ENCODE results near the gene SLC5A8.

Gene SLC5A8, protein sequence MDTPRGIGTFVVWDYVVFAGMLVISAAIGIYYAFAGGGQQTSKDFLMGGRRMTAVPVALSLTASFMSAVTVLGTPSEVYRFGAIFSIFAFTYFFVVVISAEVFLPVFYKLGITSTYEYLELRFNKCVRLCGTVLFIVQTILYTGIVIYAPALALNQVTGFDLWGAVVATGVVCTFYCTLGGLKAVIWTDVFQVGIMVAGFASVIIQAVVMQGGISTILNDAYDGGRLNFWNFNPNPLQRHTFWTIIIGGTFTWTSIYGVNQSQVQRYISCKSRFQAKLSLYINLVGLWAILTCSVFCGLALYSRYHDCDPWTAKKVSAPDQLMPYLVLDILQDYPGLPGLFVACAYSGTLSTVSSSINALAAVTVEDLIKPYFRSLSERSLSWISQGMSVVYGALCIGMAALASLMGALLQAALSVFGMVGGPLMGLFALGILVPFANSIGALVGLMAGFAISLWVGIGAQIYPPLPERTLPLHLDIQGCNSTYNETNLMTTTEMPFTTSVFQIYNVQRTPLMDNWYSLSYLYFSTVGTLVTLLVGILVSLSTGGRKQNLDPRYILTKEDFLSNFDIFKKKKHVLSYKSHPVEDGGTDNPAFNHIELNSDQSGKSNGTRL

DNA sequence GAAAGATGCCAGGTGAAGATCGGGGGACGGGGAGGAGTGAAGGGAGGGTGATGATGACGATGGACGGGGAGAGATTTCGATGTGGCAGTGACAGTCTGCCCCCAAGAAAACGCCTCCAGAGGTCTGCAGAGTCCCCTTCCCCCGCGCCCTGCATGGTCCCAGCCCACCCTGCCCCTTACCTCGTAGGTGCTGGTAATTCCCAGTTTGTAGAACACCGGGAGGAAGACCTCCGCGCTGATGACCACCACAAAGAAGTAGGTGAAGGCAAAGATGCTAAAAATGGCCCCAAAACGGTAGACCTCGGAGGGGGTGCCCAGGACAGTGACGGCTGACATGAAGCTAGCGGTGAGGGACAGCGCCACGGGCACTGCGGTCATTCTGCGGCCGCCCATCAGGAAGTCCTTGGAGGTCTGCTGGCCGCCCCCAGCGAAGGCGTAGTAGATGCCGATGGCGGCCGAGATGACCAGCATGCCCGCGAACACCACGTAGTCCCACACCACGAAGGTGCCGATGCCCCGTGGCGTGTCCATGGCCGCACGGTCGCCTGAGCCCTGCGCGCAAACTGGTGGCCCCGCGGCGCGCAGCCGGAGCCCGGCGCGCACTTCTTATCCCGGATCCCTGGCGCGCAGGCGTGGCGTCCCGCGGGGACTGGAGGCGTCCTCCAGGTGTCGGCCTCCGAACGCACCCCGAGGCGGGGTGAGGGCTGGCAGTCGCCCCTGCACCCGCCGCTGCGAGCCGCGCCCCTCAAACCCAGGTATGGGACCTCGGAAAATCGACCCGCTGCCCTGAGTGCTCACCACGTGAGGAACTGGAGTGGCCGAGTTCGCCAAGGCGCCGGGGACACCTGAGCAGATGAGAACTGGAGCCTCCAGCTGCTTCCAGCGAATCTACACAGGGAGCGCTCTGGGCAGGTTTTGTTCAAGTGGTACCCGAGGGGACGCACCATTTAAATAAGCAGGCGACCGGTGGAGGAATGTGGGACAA lies at the start of gene SLC5A8:
Gene SLC5A8, minus strand, starts transcription at position 920 of the 984 bp plus-strand sequence. Its CDS starts 390 bp downstream, at position 530.
- H3K9me3 ChIP-seq (ENCODE audit: control insufficient read depth, low read depth, low read length) = no peaks in the 10 kb centered on the region
- no peaks in the 10 kb centered on the region for H3K36me3 ChIP-seq (ENCODE audit: control insufficient read depth, low read depth, low read length)
- no peak within 1 kb of the TSS for H3K9ac ChIP-seq (ENCODE audit: low read length)
- H3K4me1 ChIP-seq (ENCODE audit: control insufficient read depth, low read depth, low read length) = no peaks in the 10 kb centered on the region
- H3K27ac ChIP-seq (ENCODE audit: low read length) = no peak within 1 kb of the TSS
- peak within 1 kb of the TSS; percentile 55 for H3K4me3 ChIP-seq (ENCODE audit: low read length)
- H3K27me3 ChIP-seq (ENCODE audit: control insufficient read depth, insufficient read depth, low read length) = peaks cover 34% of the 10 kb centered on the region

DNA sequence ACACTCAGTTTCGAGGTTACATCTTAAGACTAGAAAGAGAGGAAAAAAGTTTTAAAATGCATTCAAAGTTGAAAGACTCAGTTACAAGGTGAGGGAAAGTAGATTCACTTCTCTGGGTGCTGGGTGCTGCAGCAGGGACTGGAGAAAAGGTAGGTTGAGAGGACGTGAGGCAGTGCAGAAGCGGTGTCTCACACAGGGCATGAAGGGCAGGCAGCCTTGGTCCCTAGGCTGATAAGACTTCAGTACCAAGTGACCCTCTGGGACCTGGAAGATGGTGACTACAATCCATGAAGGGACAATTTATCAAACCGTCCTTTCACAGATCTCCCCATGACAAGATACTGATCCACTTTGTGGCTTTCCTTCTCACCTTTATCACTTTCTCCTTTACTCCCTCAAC lies 47.3 kb upstream of the SLC5A8 start:
- H3K4me3 ChIP-seq (ENCODE audit: low read length) = no peak overlapping the region
- no peak overlapping the region for H3K9ac ChIP-seq (ENCODE audit: low read length)
- H3K36me3 ChIP-seq (ENCODE audit: control insufficient read depth, low read depth, low read length) = no peaks in the 10 kb centered on the region
- no peaks in the 10 kb centered on the region for H3K27me3 ChIP-seq (ENCODE audit: control insufficient read depth, insufficient read depth, low read length)
- no peak overlapping the region for H3K27ac ChIP-seq (ENCODE audit: low read length)
- H3K9me3 ChIP-seq (ENCODE audit: control insufficient read depth, low read depth, low read length) = no peaks in the 10 kb centered on the region
- peaks cover 6% of the 10 kb centered on the region for H3K4me1 ChIP-seq (ENCODE audit: control insufficient read depth, low read depth, low read length)

DNA sequence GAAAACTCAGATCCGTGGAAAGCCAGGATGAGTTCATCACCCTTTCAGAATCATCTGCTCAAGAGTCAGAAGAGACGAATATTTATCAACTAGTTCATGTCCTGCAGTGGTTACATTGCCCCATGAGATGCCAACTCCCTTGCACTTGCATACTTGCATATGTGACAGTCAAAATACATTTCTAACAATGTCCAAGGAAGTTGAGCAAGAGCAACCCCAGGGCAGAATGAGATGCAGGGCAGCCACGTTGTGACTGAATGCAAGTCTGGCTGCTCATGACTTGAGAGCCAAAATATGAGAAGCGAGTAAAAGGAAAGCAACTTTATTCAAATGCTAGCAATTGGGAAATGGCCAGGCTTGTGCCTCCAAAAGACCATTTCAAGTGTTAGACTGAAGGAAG lies 46.2 kb upstream of the SLC5A8 start:
- no peak overlapping the region for H3K4me3 ChIP-seq (ENCODE audit: low read length)
- no peaks in the 10 kb centered on the region for H3K27me3 ChIP-seq (ENCODE audit: control insufficient read depth, insufficient read depth, low read length)
- no peaks in the 10 kb centered on the region for H3K36me3 ChIP-seq (ENCODE audit: control insufficient read depth, low read depth, low read length)
- peaks cover 6% of the 10 kb centered on the region for H3K4me1 ChIP-seq (ENCODE audit: control insufficient read depth, low read depth, low read length)
- H3K9me3 ChIP-seq (ENCODE audit: control insufficient read depth, low read depth, low read length) = no peaks in the 10 kb centered on the region
- no peak overlapping the region for H3K27ac ChIP-seq (ENCODE audit: low read length)
- H3K9ac ChIP-seq (ENCODE audit: low read length) = no peak overlapping the region

DNA sequence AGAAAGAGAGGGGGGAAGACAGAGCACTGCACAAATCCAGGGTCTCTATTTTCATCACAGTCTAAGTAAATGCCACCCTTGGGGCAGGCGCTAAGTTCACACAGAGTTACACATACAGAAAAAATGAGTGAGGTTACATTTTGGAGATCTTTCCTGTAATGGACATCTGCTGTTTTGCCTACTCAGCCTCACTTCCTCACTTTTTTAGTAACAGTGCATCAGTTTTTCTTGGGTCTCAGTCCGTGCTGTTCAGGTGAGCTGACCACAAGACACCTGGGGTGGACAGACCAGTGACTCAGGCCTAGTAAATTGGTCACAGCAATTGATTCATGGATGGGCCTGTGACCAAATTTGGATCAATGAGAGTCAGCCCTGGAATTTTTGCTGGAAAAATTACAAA lies 33.6 kb upstream of the SLC5A8 start:
- Histone ChIP-seq H3K9ac (ENCODE audit: low read length) (no peak overlapping the region), H3K27me3 (ENCODE audit: control insufficient read depth, insufficient read depth, low read length) (no peaks in the 10 kb centered on the region), H3K36me3 (ENCODE audit: control insufficient read depth, low read depth, low read length) (no peaks in the 10 kb centered on the region), H3K4me1 (ENCODE audit: control insufficient read depth, low read depth, low read length) (no peaks in the 10 kb centered on the region), H3K27ac (ENCODE audit: low read length) (no peak overlapping the region), H3K4me3 (ENCODE audit: low read length) (no peak overlapping the region), H3K9me3 (ENCODE audit: control insufficient read depth, low read depth, low read length) (no peaks in the 10 kb centered on the region)

DNA sequence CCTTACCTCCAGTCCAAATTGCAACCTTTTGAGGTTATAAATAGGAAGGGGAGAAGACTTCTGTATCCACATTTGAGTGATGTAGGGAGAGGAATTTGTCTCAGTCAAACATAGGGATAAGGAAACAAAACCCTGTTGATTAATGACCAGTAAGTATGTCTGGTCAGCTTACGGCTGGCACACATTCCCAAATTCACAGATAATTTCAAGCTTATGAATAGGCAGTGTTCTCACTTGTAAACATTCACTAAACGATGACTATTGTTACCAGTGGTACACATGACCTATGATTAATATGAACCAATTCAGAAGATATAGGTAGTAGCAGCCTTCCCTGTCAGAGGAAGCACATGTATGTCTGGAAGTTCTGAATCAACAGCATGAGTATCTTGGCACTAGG lies 33.0 kb upstream of the SLC5A8 start:
- Histone ChIP-seq H3K9me3 (ENCODE audit: control insufficient read depth, low read depth, low read length) (no peaks in the 10 kb centered on the region), H3K27ac (ENCODE audit: low read length) (no peak overlapping the region), H3K36me3 (ENCODE audit: control insufficient read depth, low read depth, low read length) (no peaks in the 10 kb centered on the region), H3K4me1 (ENCODE audit: control insufficient read depth, low read depth, low read length) (no peaks in the 10 kb centered on the region), H3K4me3 (ENCODE audit: low read length) (no peak overlapping the region), H3K9ac (ENCODE audit: low read length) (no peak overlapping the region), H3K27me3 (ENCODE audit: control insufficient read depth, insufficient read depth, low read length) (no peaks in the 10 kb centered on the region)

DNA sequence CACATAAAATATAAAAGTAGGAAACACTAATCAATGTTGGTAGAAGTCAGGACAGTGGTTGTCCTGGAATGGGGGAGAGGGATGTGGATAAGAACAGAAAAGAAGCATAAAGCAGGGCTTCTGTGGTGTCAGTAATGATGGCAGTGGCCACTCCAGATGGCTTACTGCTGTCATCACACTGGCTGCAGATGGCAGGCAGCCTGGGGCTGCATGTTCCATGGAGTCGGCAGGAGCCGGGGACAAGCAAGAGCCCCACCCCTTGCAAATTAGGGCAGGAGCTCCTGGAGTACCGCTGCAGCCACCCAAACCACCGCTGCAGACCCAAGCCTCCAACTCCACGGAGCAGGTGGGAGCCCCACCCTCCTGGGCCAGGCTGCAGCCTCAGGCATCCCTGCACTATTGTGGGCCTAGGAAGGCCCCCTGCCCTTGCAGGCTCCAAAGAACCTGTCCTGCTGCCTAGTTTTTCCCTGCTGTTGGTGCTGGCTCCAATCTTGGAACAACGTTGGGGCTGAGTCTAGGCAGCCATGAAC lies 28.8 kb upstream of the SLC5A8 start:
- Histone ChIP-seq H3K27ac (ENCODE audit: low read length) (no peak overlapping the region), H3K9me3 (ENCODE audit: control insufficient read depth, low read depth, low read length) (no peaks in the 10 kb centered on the region), H3K27me3 (ENCODE audit: control insufficient read depth, insufficient read depth, low read length) (no peaks in the 10 kb centered on the region), H3K36me3 (ENCODE audit: control insufficient read depth, low read depth, low read length) (no peaks in the 10 kb centered on the region), H3K4me1 (ENCODE audit: control insufficient read depth, low read depth, low read length) (no peaks in the 10 kb centered on the region), H3K4me3 (ENCODE audit: low read length) (no peak overlapping the region), H3K9ac (ENCODE audit: low read length) (no peak overlapping the region)

DNA sequence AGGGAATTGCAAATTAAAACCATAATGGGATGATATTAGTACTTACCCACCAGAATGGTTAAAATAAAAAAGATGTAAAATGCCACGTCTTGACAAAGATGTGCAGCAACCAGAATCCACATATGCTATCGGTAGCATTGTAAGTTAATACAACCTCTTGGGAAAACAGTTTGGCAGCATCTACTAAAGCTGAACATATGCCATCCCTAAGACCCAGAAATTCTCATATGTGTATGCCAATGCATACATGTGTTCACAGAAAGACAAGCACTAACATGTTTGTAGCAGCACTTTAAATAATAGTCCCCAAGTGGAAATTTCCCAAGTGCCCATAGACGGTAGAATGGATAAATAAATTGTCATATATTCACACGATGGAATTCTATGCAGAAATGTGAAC lies 28.3 kb upstream of the SLC5A8 start:
- Histone ChIP-seq H3K4me3 (ENCODE audit: low read length) (no peak overlapping the region), H3K36me3 (ENCODE audit: control insufficient read depth, low read depth, low read length) (no peaks in the 10 kb centered on the region), H3K4me1 (ENCODE audit: control insufficient read depth, low read depth, low read length) (no peaks in the 10 kb centered on the region), H3K27ac (ENCODE audit: low read length) (no peak overlapping the region), H3K9ac (ENCODE audit: low read length) (no peak overlapping the region), H3K27me3 (ENCODE audit: control insufficient read depth, insufficient read depth, low read length) (no peaks in the 10 kb centered on the region), H3K9me3 (ENCODE audit: control insufficient read depth, low read depth, low read length) (no peaks in the 10 kb centered on the region)

DNA sequence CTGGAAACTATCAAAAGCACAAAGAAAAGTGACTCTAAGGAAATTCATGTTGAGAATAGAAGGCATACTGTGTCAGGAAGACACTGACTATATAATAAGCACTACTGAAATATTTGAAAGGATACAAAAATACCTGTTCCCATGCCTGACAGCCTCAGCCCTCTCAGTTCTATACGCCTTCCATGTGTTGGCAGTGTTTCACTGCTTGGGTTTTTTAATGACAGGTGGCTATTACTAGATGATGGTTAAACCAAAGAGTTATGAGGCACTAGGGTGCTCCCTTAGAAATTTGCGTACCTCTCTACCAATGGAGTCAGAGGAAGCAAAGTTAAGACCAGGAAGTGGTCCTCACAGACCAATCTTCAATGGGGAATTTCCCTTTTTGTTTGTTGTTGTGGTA lies 25.6 kb upstream of the SLC5A8 start:
- H3K9me3 ChIP-seq (ENCODE audit: control insufficient read depth, low read depth, low read length) = no peaks in the 10 kb centered on the region
- no peaks in the 10 kb centered on the region for H3K4me1 ChIP-seq (ENCODE audit: control insufficient read depth, low read depth, low read length)
- H3K27me3 ChIP-seq (ENCODE audit: control insufficient read depth, insufficient read depth, low read length) = no peaks in the 10 kb centered on the region
- no peak overlapping the region for H3K9ac ChIP-seq (ENCODE audit: low read length)
- no peak overlapping the region for H3K4me3 ChIP-seq (ENCODE audit: low read length)
- H3K36me3 ChIP-seq (ENCODE audit: control insufficient read depth, low read depth, low read length) = no peaks in the 10 kb centered on the region
- H3K27ac ChIP-seq (ENCODE audit: low read length) = no peak overlapping the region

DNA sequence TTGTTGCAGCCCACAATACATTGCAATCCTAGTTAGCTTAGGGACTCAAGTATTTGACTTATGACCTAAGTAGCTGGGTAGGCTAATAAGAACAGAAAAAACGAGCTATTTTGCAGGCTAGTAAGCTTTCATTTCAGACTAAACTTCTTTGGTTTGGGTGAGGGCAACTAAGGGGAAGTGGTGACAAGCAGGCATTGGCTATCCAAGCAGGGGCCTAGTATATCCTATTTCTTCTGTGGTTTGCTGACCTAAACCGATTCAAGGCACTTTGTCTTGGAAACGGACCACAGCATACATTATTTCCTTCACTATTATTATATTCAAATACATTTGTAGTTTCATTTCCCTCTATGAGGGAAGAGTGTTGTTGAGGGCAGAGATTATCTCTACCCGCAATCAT lies 21.6 kb upstream of the SLC5A8 start:
- H3K9me3 ChIP-seq (ENCODE audit: control insufficient read depth, low read depth, low read length) = no peaks in the 10 kb centered on the region
- H3K27ac ChIP-seq (ENCODE audit: low read length) = no peak overlapping the region
- H3K4me1 ChIP-seq (ENCODE audit: control insufficient read depth, low read depth, low read length) = no peaks in the 10 kb centered on the region
- H3K9ac ChIP-seq (ENCODE audit: low read length) = no peak overlapping the region
- no peaks in the 10 kb centered on the region for H3K36me3 ChIP-seq (ENCODE audit: control insufficient read depth, low read depth, low read length)
- H3K4me3 ChIP-seq (ENCODE audit: low read length) = no peak overlapping the region
- no peaks in the 10 kb centered on the region for H3K27me3 ChIP-seq (ENCODE audit: control insufficient read depth, insufficient read depth, low read length)

DNA sequence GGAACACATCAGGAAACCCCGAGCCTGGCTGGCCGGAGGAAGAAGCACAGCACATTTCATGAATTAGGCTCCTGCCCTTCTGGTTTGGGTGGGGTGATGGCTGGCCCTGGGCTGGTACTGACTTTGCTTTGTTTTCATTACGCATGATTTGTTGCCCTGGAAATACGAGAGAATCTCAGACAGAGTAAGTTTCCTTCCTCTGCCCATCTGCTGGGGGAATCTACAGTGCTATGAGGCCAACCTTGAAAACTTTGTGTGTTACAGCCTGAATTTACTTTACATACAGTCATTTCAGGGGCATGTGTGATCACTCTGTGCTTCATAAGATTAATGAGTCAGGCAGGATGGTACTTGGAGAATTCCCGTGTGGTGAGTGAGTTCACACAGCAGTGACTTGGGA lies 20.5 kb upstream of the SLC5A8 start:
- no peaks in the 10 kb centered on the region for H3K4me1 ChIP-seq (ENCODE audit: control insufficient read depth, low read depth, low read length)
- no peak overlapping the region for H3K9ac ChIP-seq (ENCODE audit: low read length)
- no peak overlapping the region for H3K27ac ChIP-seq (ENCODE audit: low read length)
- H3K36me3 ChIP-seq (ENCODE audit: control insufficient read depth, low read depth, low read length) = no peaks in the 10 kb centered on the region
- no peak overlapping the region for H3K4me3 ChIP-seq (ENCODE audit: low read length)
- H3K27me3 ChIP-seq (ENCODE audit: control insufficient read depth, insufficient read depth, low read length) = no peaks in the 10 kb centered on the region
- H3K9me3 ChIP-seq (ENCODE audit: control insufficient read depth, low read depth, low read length) = no peaks in the 10 kb centered on the region

DNA sequence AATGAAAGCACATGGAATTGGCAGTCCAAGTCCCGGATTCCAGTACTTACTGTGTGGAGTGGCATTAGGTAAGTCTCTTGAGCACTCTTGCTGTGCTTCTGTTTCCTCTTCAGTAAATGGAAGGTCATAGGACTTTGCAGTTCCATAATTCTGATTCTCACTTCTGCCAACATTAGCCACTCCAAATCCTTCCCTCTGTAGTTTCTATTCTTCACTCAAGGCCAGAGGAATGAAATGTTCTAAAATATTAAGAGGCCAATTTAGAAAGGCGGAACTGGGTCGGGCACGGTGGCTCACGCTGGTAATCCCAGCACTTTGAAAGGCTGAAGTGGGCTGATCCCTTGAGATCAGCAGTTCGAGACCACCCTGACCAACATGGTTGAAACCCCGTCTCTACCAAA lies 19.8 kb upstream of the SLC5A8 start:
- no peaks in the 10 kb centered on the region for H3K9me3 ChIP-seq (ENCODE audit: control insufficient read depth, low read depth, low read length)
- H3K4me1 ChIP-seq (ENCODE audit: control insufficient read depth, low read depth, low read length) = no peaks in the 10 kb centered on the region
- H3K36me3 ChIP-seq (ENCODE audit: control insufficient read depth, low read depth, low read length) = no peaks in the 10 kb centered on the region
- no peak overlapping the region for H3K27ac ChIP-seq (ENCODE audit: low read length)
- no peaks in the 10 kb centered on the region for H3K27me3 ChIP-seq (ENCODE audit: control insufficient read depth, insufficient read depth, low read length)
- H3K9ac ChIP-seq (ENCODE audit: low read length) = no peak overlapping the region
- H3K4me3 ChIP-seq (ENCODE audit: low read length) = no peak overlapping the region
